H1 (cell line): ENCODE data around the gene GTF2F1. TPM values are rescaled to one million over a fixed set of nuclear protein-coding genes. Genes with fewer than 3 reads are reported as not detected.

Experiments used
- CTCF ChIA-PET: fragments of 300-600 bp; sonication (Branson Sonifier 250); formaldehyde crosslinking; loops from one replicate; lab custom pipeline; 2021; ENCODE audit not compliant: partially characterized antibody; lab: Charles Lee
- POLR2A ChIA-PET: fragments of 300-600 bp; sonication (Branson Sonifier 250); formaldehyde crosslinking; loops from one replicate; lab custom pipeline; 2021; ENCODE audit warnings: inconsistent platforms; ENCODE audit not compliant: partially characterized antibody; lab: Charles Lee
- DNase-seq, 2 experiments: peaks; one replicate each; pipeline versions ENCODE4 v3.0.0 to v3.0.0-alpha.2; 2010 to 2022; ENCODE audit warnings: low spot score in 2 of 2, low read depth in 1 of 2, mixed read lengths in 1 of 2
- FAIRE-seq: peaks from 2 replicates; lab custom pipeline; 2011; peaks lifted over from hg19 to GRCh38; lab: Jason Lieb, UNC
- H2AFZ ChIP-seq: 2 replicates; pipeline ENCODE4 v1.8.1; 2012; ENCODE audit warnings: low read length, inconsistent platforms
- H2AK5ac ChIP-seq: 2 replicates; pipeline ENCODE4 v1.6.1; 2013; ENCODE audit warnings: low read depth, low read length
- H2BK120ac ChIP-seq: replicated peaks from 2 replicates; pipeline ENCODE3; 2013; ENCODE audit warnings: low read depth, low read length, inconsistent platforms
- H2BK12ac ChIP-seq: 2 replicates; pipeline ENCODE4 v1.6.1; 2013; ENCODE audit warnings: low read depth, low read length
- H2BK15ac ChIP-seq: 2 replicates; pipeline ENCODE4 v1.6.1; 2013; ENCODE audit warnings: low read length
- H2BK20ac ChIP-seq: 2 replicates; pipeline ENCODE4 v1.6.1; 2013; ENCODE audit warnings: low read length
- H2BK5ac ChIP-seq: 2 replicates; pipeline ENCODE4 v1.6.1; 2013; ENCODE audit warnings: low read depth, low read length
- H3K14ac ChIP-seq: 2 replicates; pipeline ENCODE4 v1.6.1; 2013; ENCODE audit warnings: inconsistent platforms; ENCODE audit not compliant: insufficient read length
- H3K18ac ChIP-seq: 2 replicates; pipeline ENCODE4 v1.6.1; 2013; ENCODE audit warnings: low read length; ENCODE audit errors: extremely low read depth
- H3K23ac ChIP-seq: 2 replicates; pipeline ENCODE4 v1.6.1; 2013; ENCODE audit warnings: inconsistent platforms; ENCODE audit not compliant: insufficient read length
- H3K23me2 ChIP-seq: 2 replicates; pipeline ENCODE4 v1.6.1; 2013; ENCODE audit warnings: low read depth, low read length
- H3K27ac ChIP-seq: 2 replicates; pipeline ENCODE4 v1.6.1; 2011; ENCODE audit warnings: low read depth, low read length, inconsistent platforms
- H3K27me3 ChIP-seq, 4 experiments: replicated peaks in 1 of 4; 1 replicate in 1 of 4; 2 replicates in 3 of 4; pipeline versions ENCODE4 v1.6.1 to v1.8.1; 2011 to 2013; ENCODE audit warnings: low read length in 3 of 4, mild to moderate bottlenecking in 3 of 4, inconsistent platforms in 2 of 4, mixed read lengths in 2 of 4, moderate library complexity in 1 of 4; ENCODE audit not compliant: control insufficient read depth in 3 of 4, insufficient read depth in 3 of 4; ENCODE audit errors: extremely low read depth in 1 of 4
- H3K36me3 ChIP-seq, 4 experiments: 2 replicates each; pipeline versions ENCODE4 v1.6.1 to v1.8.1; 2011 to 2013; ENCODE audit warnings: mild to moderate bottlenecking in 4 of 4, low read length in 3 of 4, moderate library complexity in 2 of 4, control low read depth in 1 of 4, inconsistent platforms in 1 of 4; ENCODE audit not compliant: insufficient read depth in 4 of 4, control insufficient read depth in 2 of 4
- H3K4ac ChIP-seq: replicated peaks from 2 replicates; pipeline ENCODE3; 2013; ENCODE audit warnings: low read length, low read depth, mixed read lengths, inconsistent platforms; ENCODE audit not compliant: insufficient read length
- H3K4me1 ChIP-seq, 4 experiments: replicated peaks in 1 of 4; 1 replicate in 1 of 4; 2 replicates in 3 of 4; pipeline versions ENCODE4 v1.6.1 to v1.8.1; 2011 to 2013; ENCODE audit warnings: low read length in 3 of 4, inconsistent platforms in 2 of 4, mixed read lengths in 1 of 4; ENCODE audit not compliant: insufficient read depth in 4 of 4, control insufficient read depth in 3 of 4
- H3K4me2 ChIP-seq, 2 experiments: 2 replicates each; pipeline versions ENCODE4 v1.6.1 to v1.8.1; 2011 to 2013; ENCODE audit warnings: low read depth in 2 of 2, low read length in 2 of 2, control low read depth in 1 of 2, inconsistent platforms in 1 of 2, mild to moderate bottlenecking in 1 of 2; ENCODE audit not compliant: insufficient read depth in 1 of 2
- H3K4me3 ChIP-seq, 4 experiments: fragments of 200-600, 300-600 bp in 1 of 4; sonication (generic), shearing (Covaris generic), sonication (Bioruptor Twin) in 1 of 4; 2 replicates each; pipeline versions ENCODE4 v1.5.1 to v1.8.1; 2011 to 2016; ENCODE audit warnings: low read length in 4 of 4, low read depth in 3 of 4, control low read depth in 2 of 4, inconsistent platforms in 2 of 4, mild to moderate bottlenecking in 2 of 4, mixed read lengths in 1 of 4, moderate library complexity in 1 of 4; ENCODE audit not compliant: insufficient read depth in 2 of 4; ENCODE audit errors: extremely low read depth in 1 of 4
- H3K56ac ChIP-seq: replicated peaks from 2 replicates; pipeline ENCODE3; 2013; ENCODE audit warnings: low read depth, mild to moderate bottlenecking, mixed read lengths, low read length, inconsistent platforms; ENCODE audit not compliant: insufficient read length
- H3K79me1 ChIP-seq: 2 replicates; pipeline ENCODE4 v1.6.1; 2013; ENCODE audit warnings: low read depth, low read length, control low read depth
- H3K79me2 ChIP-seq, 2 experiments: 2 replicates each; pipeline versions ENCODE4 v1.6.1 to v1.8.1; 2012 to 2013; ENCODE audit warnings: low read length in 2 of 2, mild to moderate bottlenecking in 2 of 2, inconsistent platforms in 1 of 2; ENCODE audit not compliant: insufficient read depth in 2 of 2, control insufficient read depth in 1 of 2
- H3K9ac ChIP-seq, 4 experiments: replicated peaks in 1 of 4; 1 replicate in 1 of 4; 2 replicates in 3 of 4; pipeline versions ENCODE4 v1.6.1 to v1.8.1; 2011 to 2013; ENCODE audit warnings: low read depth in 3 of 4, low read length in 3 of 4, control low read depth in 2 of 4, mild to moderate bottlenecking in 2 of 4, moderate library complexity in 2 of 4, inconsistent platforms in 1 of 4; ENCODE audit errors: extremely low read depth in 1 of 4
- H3K9me3 ChIP-seq, 2 experiments: 2 replicates each; pipeline versions ENCODE4 v1.6.1 to v1.8.1; 2012 to 2013; ENCODE audit warnings: mild to moderate bottlenecking in 2 of 2, moderate library complexity in 2 of 2, control low read depth in 1 of 2, inconsistent platforms in 1 of 2, low read depth in 1 of 2, low read length in 1 of 2, mixed read lengths in 1 of 2; ENCODE audit not compliant: insufficient read depth in 2 of 2
- H4K20me1 ChIP-seq, 2 experiments: replicated peaks in 1 of 2; 2 replicates each; pipeline versions ENCODE3 to v1.8.1; 2011 to 2013; ENCODE audit warnings: inconsistent platforms in 2 of 2, low read length in 2 of 2, mild to moderate bottlenecking in 1 of 2; ENCODE audit not compliant: insufficient read depth in 2 of 2, control insufficient read depth in 1 of 2
- H4K5ac ChIP-seq: 2 replicates; pipeline ENCODE4 v1.6.1; 2013; ENCODE audit warnings: low read length, low read depth, mixed read lengths, inconsistent platforms; ENCODE audit not compliant: insufficient read length
- H4K8ac ChIP-seq: 2 replicates; pipeline ENCODE4 v1.8.0; 2013; ENCODE audit warnings: mild to moderate bottlenecking, moderate library complexity, low read length, inconsistent platforms; ENCODE audit not compliant: insufficient read depth; ENCODE audit errors: extremely low read depth
- H4K91ac ChIP-seq: replicated peaks from 2 replicates; pipeline ENCODE3; 2013; ENCODE audit warnings: low read length, mixed read lengths, inconsistent platforms; ENCODE audit not compliant: insufficient read length
- ATF2 ChIP-seq: IDR thresholded peaks from 2 replicates; pipeline ENCODE4 v1.6.1; 2012; ENCODE audit warnings: low read length, inconsistent platforms
- CHD1 ChIP-seq: IDR thresholded peaks from 2 replicates; pipeline ENCODE4 v1.6.1; 2012; ENCODE audit warnings: low read depth, low read length, improper control_type of control experiment
- NANOG ChIP-seq: IDR thresholded peaks from 2 replicates; pipeline ENCODE4 v1.6.1; 2011; ENCODE audit warnings: low read length, low read depth, mild to moderate bottlenecking, inconsistent platforms; ENCODE audit not compliant: insufficient read depth, poor library complexity, severe bottlenecking
- RBBP5 ChIP-seq: IDR thresholded peaks from 2 replicates; pipeline ENCODE4 v1.7.1; 2012; ENCODE audit warnings: low read depth, mild to moderate bottlenecking, inconsistent platforms, low read length, moderate library complexity, borderline replicate concordance
- SP1 ChIP-seq: IDR thresholded peaks from 2 replicates; pipeline ENCODE4 v1.6.1; 2011; ENCODE audit warnings: low read depth, low read length
- TAF1 ChIP-seq: IDR thresholded peaks from 2 replicates; pipeline ENCODE4 v1.6.1; 2011; ENCODE audit warnings: mild to moderate bottlenecking, low read depth, low read length
- WGBS, 2 experiments: shearing (Covaris generic) in 1 of 2; methylation state at CpG; one replicate each; pipeline versions ENCODE4 v1.1.6 to v1.1.7; 2013 to 2015; ENCODE audit warnings: low lambda C conversion rate in 2 of 2, mixed read lengths in 2 of 2, inconsistent platforms in 1 of 2, low coverage in 1 of 2, missing lambda C conversion rate in 1 of 2; ENCODE audit not compliant: insufficient replicate concordance in 2 of 2, insufficient coverage in 1 of 2, insufficient read length in 1 of 2; ENCODE audit errors: extremely low coverage in 1 of 2, missing lambda C conversion rate in 1 of 2; 5-methylcytosine and 5-hydroxymethylcytosine counted together
- polyA plus RNA-seq, 7 experiments: library from polyadenylated mRNA; depleted of rRNA in 3 of 7; stranded (reverse) in 5 of 7; unstranded in 2 of 7; fragments of >200 nt in 5 of 7; fragments of 200-250 nt in 2 of 7; gene quantifications; 1 replicate in 5 of 7; 2 replicates in 1 of 7; 4 replicates in 1 of 7; pipeline versions ENCODE4 v1.2.1 to v1.2.3, GENCODE V29; 2011 to 2013; ENCODE audit warnings: missing spikeins in 2 of 7, mixed read lengths in 2 of 7
- total RNA-seq: library from RNA; stranded (reverse); fragmentation: NEBNext Ultra II Directional; extraction: Animal tissue kit (Norgen Biotek cat#: 25700); gene quantifications from 2 replicates; pipeline ENCODE4 v1.2.1, GENCODE V29; 2021
- TF ChIP-seq, protein P1 (sequence below), 3 experiments: IDR thresholded peaks; 1 replicate in 2 of 3; 2 replicates in 1 of 3; pipeline versions ENCODE4 v1.5.1 to v1.6.1; 2011; ENCODE audit warnings: low read length in 3 of 3, mild to moderate bottlenecking in 3 of 3, inconsistent platforms in 2 of 3, low read depth in 1 of 3, moderate library complexity in 1 of 3; ENCODE audit not compliant: insufficient read depth in 1 of 3; ENCODE audit errors: control extremely low read depth in 1 of 3

GTF2F1 gene
- total and polyA plus RNA-seq, 2 of the 8 experiments (the other 6 are each of a cell fraction or from before 2014, with no cell fraction given): 29.3 to 56.3 TPM

DNA sequence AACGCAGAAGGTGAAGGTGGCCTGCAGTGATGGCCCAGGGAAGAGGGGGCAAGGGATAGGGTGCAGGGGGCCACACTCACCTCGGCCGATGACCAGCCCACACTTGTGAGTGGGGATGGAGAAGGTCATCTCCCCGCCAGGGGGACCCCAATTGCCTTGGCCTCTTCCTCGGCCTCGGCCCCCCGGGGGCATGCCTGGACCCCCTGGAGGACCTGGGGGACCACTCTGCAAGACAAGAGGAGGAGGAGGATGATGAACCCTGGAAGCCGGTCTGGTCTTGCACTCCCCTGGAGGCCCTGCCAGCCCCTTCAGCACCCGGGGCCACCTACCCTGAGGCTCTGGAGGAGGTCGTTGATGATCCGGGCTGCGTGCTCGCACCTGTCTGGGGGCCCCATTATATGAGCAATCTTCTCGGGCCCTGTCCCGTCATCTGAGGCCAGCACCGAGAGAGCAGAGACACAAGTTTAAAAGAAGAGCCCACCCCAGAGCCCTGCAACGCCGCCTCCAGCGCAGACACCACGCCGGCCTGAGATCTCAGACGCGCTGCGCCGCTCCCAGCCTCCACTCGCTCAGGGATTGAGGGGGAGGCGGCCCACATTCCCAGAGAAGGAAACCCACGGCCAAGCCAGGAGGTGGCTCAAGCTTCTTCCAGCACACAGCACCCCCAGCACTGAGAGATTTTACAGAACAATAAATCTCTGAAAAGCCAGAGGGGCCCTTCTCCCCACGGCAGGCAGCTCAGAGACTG is 23.9 kb upstream of the GTF2F1 start:
- ChIA-PET CTCF (interaction anchor here (1.0 to 1.4 kb wide), 3 partner anchors 8 to 37 kb away, joined by 3 to 5 read pairs (median 4); no protein-coding TSS in a partner anchor), POLR2A (interaction anchor here (1.0 to 1.3 kb wide), 5 partner anchors 37 to 208 kb away, joined by 3 to 5 read pairs (median 3); partner anchors contain the start of gene CRB3)
- Histone ChIP-seq H3K36me3 (peaks cover 51 to 86% (median 73%) of the 10 kb centered on the region in 4 experiments), H3K9me3 (no peaks in the 10 kb centered on the region), H4K91ac (no peak overlapping the region), H4K5ac (no peak overlapping the region), H3K56ac (no peak overlapping the region), H2BK15ac (no peak overlapping the region), H4K20me1 (peaks cover 33 to 60% of the 10 kb centered on the region in 2 experiments), H2BK20ac (no peak overlapping the region), H3K4me3 (no peak overlapping the region), H3K27me3 (no peaks in the 10 kb centered on the region), H3K23me2 (no peaks in the 10 kb centered on the region), H3K9ac (no peak overlapping the region), H2BK5ac (no peak overlapping the region), H3K23ac (no peak overlapping the region), H2AK5ac (no peak overlapping the region), H2BK120ac (no peak overlapping the region), H3K79me2 (peaks cover 11 to 45% of the 10 kb centered on the region in 2 experiments), H4K8ac (no peak overlapping the region), H3K79me1 (peaks cover 20% of the 10 kb centered on the region), H3K27ac (no peak overlapping the region), H2AFZ (no peak overlapping the region), H2BK12ac (no peak overlapping the region), H3K14ac (no peak overlapping the region), H3K18ac (no peak overlapping the region), H3K4me1 (peaks cover 0 to 12% (median 6%) of the 10 kb centered on the region in 4 experiments; a peak in 6 of 7 replicates), H3K4me2 (no peak overlapping the region), H3K4ac (no peak overlapping the region)
- DNase-seq: no peak
- WGBS, 2 experiments: 93% methylated on average over 27 of the region's 29 CpGs; no CpG with 5 or more reads in 1 of the 2 experiments
- no peak for FAIRE-seq
- TF ChIP-seq, protein P1, sequence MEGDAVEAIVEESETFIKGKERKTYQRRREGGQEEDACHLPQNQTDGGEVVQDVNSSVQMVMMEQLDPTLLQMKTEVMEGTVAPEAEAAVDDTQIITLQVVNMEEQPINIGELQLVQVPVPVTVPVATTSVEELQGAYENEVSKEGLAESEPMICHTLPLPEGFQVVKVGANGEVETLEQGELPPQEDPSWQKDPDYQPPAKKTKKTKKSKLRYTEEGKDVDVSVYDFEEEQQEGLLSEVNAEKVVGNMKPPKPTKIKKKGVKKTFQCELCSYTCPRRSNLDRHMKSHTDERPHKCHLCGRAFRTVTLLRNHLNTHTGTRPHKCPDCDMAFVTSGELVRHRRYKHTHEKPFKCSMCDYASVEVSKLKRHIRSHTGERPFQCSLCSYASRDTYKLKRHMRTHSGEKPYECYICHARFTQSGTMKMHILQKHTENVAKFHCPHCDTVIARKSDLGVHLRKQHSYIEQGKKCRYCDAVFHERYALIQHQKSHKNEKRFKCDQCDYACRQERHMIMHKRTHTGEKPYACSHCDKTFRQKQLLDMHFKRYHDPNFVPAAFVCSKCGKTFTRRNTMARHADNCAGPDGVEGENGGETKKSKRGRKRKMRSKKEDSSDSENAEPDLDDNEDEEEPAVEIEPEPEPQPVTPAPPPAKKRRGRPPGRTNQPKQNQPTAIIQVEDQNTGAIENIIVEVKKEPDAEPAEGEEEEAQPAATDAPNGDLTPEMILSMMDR (IDR thresholded peaks at IDR 0.05; ENCODE audit: control extremely low read depth in 1 of 3, insufficient read depth in 1 of 3, low read depth in 1 of 3, low read length in 3 of 3): no peak
- TF ChIP-seq NANOG (no peak), CHD1 (no peak), TAF1 (no peak), ATF2 (no peak), SP1 (no peak), RBBP5 (no peak)
